GM23338 (cell line): Measurements from ENCODE around the gene CPB2. TPM values are rescaled to one million over a fixed set of nuclear protein-coding genes. Genes with fewer than 3 reads are reported as not detected.

Experiments
- ATAC-seq: fragments of 200-7000 bp; cut with Tn5 transposase; 3 replicates; pipeline ENCODE4 v1.9.1; 2020
- DNase-seq: peaks from one replicate; pipeline ENCODE4 v3.0.0-alpha.2; 2015; ENCODE audit warnings: low spot score
- H2AFZ ChIP-seq: fragments of 200-600 bp; sonication (generic); 2 replicates; pipeline ENCODE4 v1.8.0; 2016; ENCODE audit warnings: antibody characterized with exemption, mild to moderate bottlenecking, moderate library complexity
- H3F3A ChIP-seq: fragments of 200-600 bp; sonication (generic); replicated peaks from 2 replicates; pipeline ENCODE4 v1.8.0; 2017; ENCODE audit warnings: antibody characterized with exemption, mixed run types, low read depth
- H3K27ac ChIP-seq: fragments of 200-600 bp; sonication (generic); 2 replicates; pipeline ENCODE4 v1.6.1; 2016; ENCODE audit warnings: low read depth
- H3K27me3 ChIP-seq: fragments of 200-600 bp; sonication (generic); 2 replicates; pipeline ENCODE4 v1.8.0; 2016; ENCODE audit warnings: mild to moderate bottlenecking, mixed run types, moderate library complexity; ENCODE audit not compliant: insufficient read depth
- H3K36me3 ChIP-seq: fragments of 200-600 bp; sonication (generic); 2 replicates; pipeline ENCODE4 v1.8.0; 2016; ENCODE audit warnings: mild to moderate bottlenecking; ENCODE audit not compliant: insufficient read depth
- H3K4me1 ChIP-seq: fragments of 200-600 bp; sonication (generic); 2 replicates; pipeline ENCODE4 v1.8.0; 2016; ENCODE audit warnings: mild to moderate bottlenecking, moderate library complexity; ENCODE audit not compliant: insufficient read depth
- H3K4me2 ChIP-seq: fragments of 200-600 bp; sonication (generic); 2 replicates; pipeline ENCODE4 v1.7.1; 2017; ENCODE audit warnings: mixed run types
- H3K4me3 ChIP-seq: fragments of 200-600 bp; sonication (generic); 2 replicates; pipeline ENCODE4 v1.6.1; 2016; ENCODE audit warnings: mixed run types
- H3K79me2 ChIP-seq: fragments of 200-600 bp; sonication (generic); replicated peaks from 2 replicates; pipeline ENCODE4 v1.8.0; 2017; ENCODE audit warnings: mild to moderate bottlenecking; ENCODE audit not compliant: insufficient read depth
- H3K9me2 ChIP-seq: fragments of 200-600 bp; sonication (generic); 2 replicates; pipeline ENCODE4 v1.8.0; 2017; ENCODE audit not compliant: insufficient read depth
- H4K20me1 ChIP-seq: fragments of 200-600 bp; sonication (generic); replicated peaks from 2 replicates; pipeline ENCODE4 v1.8.0; 2017; ENCODE audit warnings: mild to moderate bottlenecking; ENCODE audit not compliant: insufficient read depth
- H3K27ac Mint-ChIP-seq: 2 replicates; pipeline ENCODE4 v1.8.0; 2020; ENCODE audit warnings: inconsistent platforms, mild to moderate bottlenecking, moderate library complexity, mixed read lengths
- H3K27me3 Mint-ChIP-seq: 3 replicates; pipeline ENCODE4 v1.8.0; 2022; ENCODE audit warnings: low read depth, mild to moderate bottlenecking, moderate library complexity, mixed read lengths, inconsistent platforms; ENCODE audit not compliant: insufficient read depth, poor library complexity
- H3K36me3 Mint-ChIP-seq: 3 replicates; pipeline ENCODE4 v1.8.0; 2021; ENCODE audit warnings: low read depth, mild to moderate bottlenecking, inconsistent platforms, moderate library complexity, mixed read lengths
- H3K4me1 Mint-ChIP-seq: 3 replicates; pipeline ENCODE4 v1.8.0; 2020; ENCODE audit warnings: mild to moderate bottlenecking, inconsistent platforms, mixed read lengths
- H3K4me3 Mint-ChIP-seq: 3 replicates; pipeline ENCODE4 v1.8.0; 2021; ENCODE audit warnings: moderate library complexity, mild to moderate bottlenecking, inconsistent platforms, mixed read lengths
- H3K9me3 Mint-ChIP-seq: 3 replicates; pipeline ENCODE4 v1.8.0; 2020; ENCODE audit warnings: moderate library complexity, mild to moderate bottlenecking, inconsistent platforms, mixed read lengths
- CREB1 ChIP-seq: fragments of 250-450 bp; sonication (Bioruptor Pico); IDR thresholded peaks from 2 replicates; pipeline ENCODE4 v1.5.0; 2020; ENCODE audit warnings: low read depth, mild to moderate bottlenecking, moderate library complexity
- EZH2 ChIP-seq: fragments of 200-600 bp; sonication (generic); IDR thresholded peaks from one replicate; pipeline ENCODE4 v1.8.0; 2017; ENCODE audit warnings: antibody characterized with exemption, mild to moderate bottlenecking, low read depth; ENCODE audit not compliant: unreplicated experiment
- EZH2phosphoT487 ChIP-seq: fragments of 200-600 bp; sonication (generic); IDR thresholded peaks from one replicate; pipeline ENCODE4 v1.8.1; 2018; ENCODE audit warnings: antibody characterized with exemption; ENCODE audit not compliant: unreplicated experiment
- NANOG ChIP-seq: IDR thresholded peaks from 2 replicates; pipeline ENCODE4 v1.6.1; 2016; ENCODE audit warnings: antibody characterized with exemption, borderline replicate concordance
- POLR2AphosphoS5 ChIP-seq: IDR thresholded peaks from 2 replicates; pipeline ENCODE4 v1.6.1; 2016; ENCODE audit warnings: antibody characterized with exemption, low read depth
- ZNF114 ChIP-seq: fragments of 250-450 bp; sonication (Bioruptor Pico); IDR thresholded peaks from 2 replicates; pipeline ENCODE4 v1.5.0; 2020; ENCODE audit warnings: mild to moderate bottlenecking, moderate library complexity
- ZNF331 ChIP-seq: fragments of 250-450 bp; sonication (Bioruptor Pico); IDR thresholded peaks from 2 replicates; pipeline ENCODE4 v1.5.0; 2020; ENCODE audit warnings: low read depth, mild to moderate bottlenecking, moderate library complexity
- ZNF462 ChIP-seq: fragments of 250-450 bp; sonication (Bioruptor Pico); IDR thresholded peaks from 2 replicates; pipeline ENCODE4 v1.5.0; 2020; ENCODE audit warnings: mild to moderate bottlenecking, moderate library complexity
- polyA plus RNA-seq: library from polyadenylated mRNA; unstranded; fragments of >200 nt; fragmentation: Nextera tagmentation; extraction: Ambion mirVana; gene quantifications from 2 replicates; pipeline ENCODE4 v1.2.1, GENCODE V29; 2016
- total RNA-seq: library from RNA; depleted of rRNA; stranded (reverse); fragments of >200 nt; shearing (Covaris generic); gene quantifications from 2 replicates; pipeline ENCODE4 v1.2.3, GENCODE V29; 2014
- TF ChIP-seq, protein P1 (sequence below), 2 experiments: fragments of 200-600 bp in 1 of 2; sonication (generic) in 1 of 2; conservative IDR thresholded peaks; 2 replicates each; pipeline versions ENCODE4 v1.5.1 to v1.6.1; 2016 to 2017; ENCODE audit warnings: antibody characterized with exemption in 2 of 2, low read depth in 2 of 2, mild to moderate bottlenecking in 2 of 2, moderate library complexity in 1 of 2
- TF ChIP-seq, protein P2 (sequence below): IDR thresholded peaks from 2 replicates; pipeline ENCODE4 v1.6.1; 2016; ENCODE audit warnings: antibody characterized with exemption

Gene CPB2
- total and polyA plus RNA-seq, 2 experiments from 2014 or later: 0.47 TPM; not detected in 1

GRCh38 chr13:46140044-46140443 is 35.2 kb upstream of the CPB2 start:
- H3K4me1 ChIP-seq: peaks cover 22% of the 10 kb centered on the region
- H3K4me2 ChIP-seq: no peak overlapping the region
- no peaks in the 10 kb centered on the region for H3K79me2 ChIP-seq
- no peaks in the 10 kb centered on the region for H3K9me3 Mint-ChIP-seq
- TF ChIP-seq, protein P1, sequence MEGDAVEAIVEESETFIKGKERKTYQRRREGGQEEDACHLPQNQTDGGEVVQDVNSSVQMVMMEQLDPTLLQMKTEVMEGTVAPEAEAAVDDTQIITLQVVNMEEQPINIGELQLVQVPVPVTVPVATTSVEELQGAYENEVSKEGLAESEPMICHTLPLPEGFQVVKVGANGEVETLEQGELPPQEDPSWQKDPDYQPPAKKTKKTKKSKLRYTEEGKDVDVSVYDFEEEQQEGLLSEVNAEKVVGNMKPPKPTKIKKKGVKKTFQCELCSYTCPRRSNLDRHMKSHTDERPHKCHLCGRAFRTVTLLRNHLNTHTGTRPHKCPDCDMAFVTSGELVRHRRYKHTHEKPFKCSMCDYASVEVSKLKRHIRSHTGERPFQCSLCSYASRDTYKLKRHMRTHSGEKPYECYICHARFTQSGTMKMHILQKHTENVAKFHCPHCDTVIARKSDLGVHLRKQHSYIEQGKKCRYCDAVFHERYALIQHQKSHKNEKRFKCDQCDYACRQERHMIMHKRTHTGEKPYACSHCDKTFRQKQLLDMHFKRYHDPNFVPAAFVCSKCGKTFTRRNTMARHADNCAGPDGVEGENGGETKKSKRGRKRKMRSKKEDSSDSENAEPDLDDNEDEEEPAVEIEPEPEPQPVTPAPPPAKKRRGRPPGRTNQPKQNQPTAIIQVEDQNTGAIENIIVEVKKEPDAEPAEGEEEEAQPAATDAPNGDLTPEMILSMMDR (conservative IDR thresholded peaks at IDR 0.05; ENCODE audit: low read depth in 2 of 2): no peak
- TF ChIP-seq ZNF114 (CRISPR knock-in tag) (no peak), NANOG (no peak), ZNF462 (CRISPR knock-in tag) (no peak), CREB1 (no peak), EZH2 (no peak), POLR2AphosphoS5 (no peak), EZH2phosphoT487 (no peak), ZNF331 (CRISPR knock-in tag) (no peak)
- TF ChIP-seq, protein P2, sequence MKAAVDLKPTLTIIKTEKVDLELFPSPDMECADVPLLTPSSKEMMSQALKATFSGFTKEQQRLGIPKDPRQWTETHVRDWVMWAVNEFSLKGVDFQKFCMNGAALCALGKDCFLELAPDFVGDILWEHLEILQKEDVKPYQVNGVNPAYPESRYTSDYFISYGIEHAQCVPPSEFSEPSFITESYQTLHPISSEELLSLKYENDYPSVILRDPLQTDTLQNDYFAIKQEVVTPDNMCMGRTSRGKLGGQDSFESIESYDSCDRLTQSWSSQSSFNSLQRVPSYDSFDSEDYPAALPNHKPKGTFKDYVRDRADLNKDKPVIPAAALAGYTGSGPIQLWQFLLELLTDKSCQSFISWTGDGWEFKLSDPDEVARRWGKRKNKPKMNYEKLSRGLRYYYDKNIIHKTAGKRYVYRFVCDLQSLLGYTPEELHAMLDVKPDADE: no peak
- ATAC-seq (no peak), DNase-seq (no peak)
- H3F3A ChIP-seq: no peaks in the 10 kb centered on the region
- no peaks in the 10 kb centered on the region for H3K36me3 ChIP-seq
- no peaks in the 10 kb centered on the region for H3K36me3 Mint-ChIP-seq
- no peak overlapping the region for H3K4me3 Mint-ChIP-seq
- no peaks in the 10 kb centered on the region for H3K27me3 ChIP-seq
- H3K27me3 Mint-ChIP-seq: no peaks in the 10 kb centered on the region
- H2AFZ ChIP-seq: no peak overlapping the region
- H3K9me2 ChIP-seq: no peaks in the 10 kb centered on the region
- H3K27ac Mint-ChIP-seq: no peak overlapping the region
- peaks cover 32% of the 10 kb centered on the region for H3K4me1 Mint-ChIP-seq
- no peaks in the 10 kb centered on the region for H4K20me1 ChIP-seq
- no peak overlapping the region for H3K4me3 ChIP-seq
- H3K27ac ChIP-seq: no peak overlapping the region
